T-cell (primary cell): ENCODE data around the gene DONSON. TPM values are rescaled to one million over a fixed set of nuclear protein-coding genes. Genes with fewer than 3 reads are reported as not detected.
"Not testable (repeated sequence)": the region's sequence is repeated elsewhere in the genome, so short reads cannot be mapped to it uniquely, and the experiment has no call there.

ENCODE experiments used
- ATAC-seq, 4 experiments: fragments of 200-7000 bp in 3 of 4; fragments of 150-1000 bp in 1 of 4; cut with Tn5 transposase; replicated peaks in 1 of 4; 1 replicate in 3 of 4; 2 replicates in 1 of 4; pipeline ENCODE4 v1.10.0; 2021; ENCODE audit warnings: moderate library complexity in 3 of 4, mild to moderate bottlenecking in 2 of 4, moderate number of reproducible peaks in 1 of 4
- CTCF ChIA-PET, 2 donors: fragments of 300-600 bp; sonication (Branson Sonifier 250); formaldehyde crosslinking; loops; one replicate each; lab custom pipeline; 2022; ENCODE audit warnings: antibody characterized with exemption in 2 of 2; lab: Charles Lee
- POLR2A ChIA-PET, 2 donors: fragments of 300-600 bp; sonication (Branson Sonifier 250); formaldehyde crosslinking; loops; one replicate each; lab custom pipeline; 2022; ENCODE audit warnings: antibody characterized with exemption in 2 of 2; lab: Charles Lee
- DNase-seq, 35 experiments: peaks; one replicate each; pipeline versions ENCODE4 v3.0.0 to v3.0.0-alpha.2; 2013 to 2023
- H3K27ac ChIP-seq: one replicate; pipeline ENCODE4 v1.5.1; 2013; ENCODE audit warnings: low read length
- H3K27me3 ChIP-seq, 2 experiments: replicated peaks in 1 of 2; 1 replicate in 1 of 2; 2 replicates in 1 of 2; pipeline versions ENCODE4 v1.6.1 to v1.7.0; 2013; ENCODE audit warnings: low read length in 1 of 2, mixed read lengths in 1 of 2; ENCODE audit not compliant: control insufficient read depth in 2 of 2, insufficient read depth in 2 of 2; ENCODE audit errors: extremely low read depth in 1 of 2
- H3K36me3 ChIP-seq, 2 donors: 1 replicate in 1 of 2; 2 replicates in 1 of 2; pipeline versions ENCODE4 v1.6.1 to v1.7.0; 2013; ENCODE audit warnings: low read length in 1 of 2; ENCODE audit not compliant: control insufficient read depth in 2 of 2, insufficient read depth in 1 of 2; ENCODE audit errors: extremely low read depth in 1 of 2
- H3K4me1 ChIP-seq, 2 experiments: 1 replicate in 1 of 2; 2 replicates in 1 of 2; pipeline versions ENCODE4 v1.6.1 to v1.7.0; 2013; ENCODE audit warnings: low read length in 2 of 2, mixed read lengths in 1 of 2; ENCODE audit not compliant: insufficient read depth in 2 of 2, control insufficient read depth in 1 of 2; ENCODE audit errors: extremely low read depth in 1 of 2
- H3K4me3 ChIP-seq, 2 donors: 1 replicate in 1 of 2; 2 replicates in 1 of 2; pipeline versions ENCODE4 v1.5.1 to v1.7.0; 2013; ENCODE audit warnings: mild to moderate bottlenecking in 2 of 2, low read length in 1 of 2, moderate library complexity in 1 of 2; ENCODE audit not compliant: control insufficient read depth in 1 of 2; ENCODE audit errors: extremely low read depth in 1 of 2
- H3K9me3 ChIP-seq: 2 replicates; pipeline ENCODE4 v1.7.0; 2013
- H3K27ac Mint-ChIP-seq, 2 donors: one replicate each; pipeline ENCODE4 v1.8.0; 2020 to 2021; ENCODE audit warnings: mild to moderate bottlenecking in 2 of 2, mixed read lengths in 2 of 2
- H3K27me3 Mint-ChIP-seq, 2 donors: one replicate each; pipeline ENCODE4 v1.8.0; 2021 to 2022; ENCODE audit warnings: mixed read lengths in 2 of 2
- H3K36me3 Mint-ChIP-seq: one replicate; pipeline ENCODE4 v1.8.0; 2021; ENCODE audit warnings: mixed read lengths
- H3K4me1 Mint-ChIP-seq, 3 donors: one replicate each; pipeline ENCODE4 v1.8.0; 2020 to 2022; ENCODE audit warnings: mixed read lengths in 3 of 3, mild to moderate bottlenecking in 1 of 3
- H3K4me3 Mint-ChIP-seq, 3 donors: one replicate each; pipeline ENCODE4 v1.8.0; 2020 to 2022; ENCODE audit warnings: mild to moderate bottlenecking in 3 of 3, mixed read lengths in 3 of 3, moderate library complexity in 3 of 3
- H3K9me3 Mint-ChIP-seq, 3 donors: one replicate each; pipeline ENCODE4 v1.8.0; 2020 to 2022; ENCODE audit warnings: mixed read lengths in 3 of 3
- WGBS: methylation state at CpG from one replicate; pipeline ENCODE4 v1.1.5; 2013; ENCODE audit warnings: missing lambda C conversion rate; ENCODE audit not compliant: insufficient coverage; 5-methylcytosine and 5-hydroxymethylcytosine counted together
- total RNA-seq, 35 experiments: library from RNA in 6 of 35; stranded (reverse) in 6 of 35; fragments of 120-200 nt in 1 of 35; gene quantifications; one replicate each; pipeline versions ENCODE4 v1.2.1 to v1.2.4 and lab custom pipeline; 2013 to 2026

DONSON gene
- total RNA-seq, 5 donors from 2014 or later (not counting 1 experiment from before 2014, with no cell fraction given) = 8.9 to 14.6 (median 11.0) TPM

DNA sequence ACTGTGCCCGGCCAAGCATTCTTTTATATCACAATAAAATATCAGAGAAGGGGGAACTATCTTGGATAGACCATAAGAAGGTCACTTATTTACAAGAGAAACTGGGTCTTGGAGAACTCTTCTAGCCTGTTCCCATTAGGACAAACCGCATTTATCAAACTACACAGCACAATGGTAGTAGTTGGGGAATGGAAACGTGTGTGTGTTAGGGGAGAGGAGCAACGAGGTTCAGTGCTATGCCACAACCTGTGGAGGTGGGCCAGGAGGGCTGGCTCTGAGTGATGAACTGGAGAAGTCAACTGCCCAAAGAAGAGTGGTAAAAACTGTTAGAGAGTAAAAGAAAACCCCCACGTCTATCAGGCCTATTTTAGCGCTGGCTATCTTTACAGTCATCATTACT lies 1.6 kb downstream of the DONSON start:
- H3K9me3 ChIP-seq = no peaks in the 10 kb centered on the region
- no CpG with 5 or more reads among the region's 6 CpGs for WGBS
- H3K4me3 Mint-ChIP-seq = peak overlapping the region; percentile 26 to 91 (median 52)
- H3K36me3 Mint-ChIP-seq = peaks cover 2% of the 10 kb centered on the region
- H3K27ac Mint-ChIP-seq = no peak overlapping the region
- no peak overlapping the region for H3K4me3 ChIP-seq
- no peak for DNase-seq
- no peaks in the 10 kb centered on the region for H3K27me3 ChIP-seq
- peaks cover 5 to 16% of the 10 kb centered on the region in 2 experiments for H3K4me1 ChIP-seq
- ChIA-PET POLR2A (no interaction called here), CTCF (no interaction called here)
- ATAC-seq = no peak
- H3K27ac ChIP-seq = no peak overlapping the region
- H3K36me3 ChIP-seq = peaks cover 0 to 4% of the 10 kb centered on the region in 2 donors
- no peaks in the 10 kb centered on the region for H3K9me3 Mint-ChIP-seq
- H3K4me1 Mint-ChIP-seq = peaks cover 16 to 19% (median 17%) of the 10 kb centered on the region in 3 donors
- no peaks in the 10 kb centered on the region for H3K27me3 Mint-ChIP-seq

DNA sequence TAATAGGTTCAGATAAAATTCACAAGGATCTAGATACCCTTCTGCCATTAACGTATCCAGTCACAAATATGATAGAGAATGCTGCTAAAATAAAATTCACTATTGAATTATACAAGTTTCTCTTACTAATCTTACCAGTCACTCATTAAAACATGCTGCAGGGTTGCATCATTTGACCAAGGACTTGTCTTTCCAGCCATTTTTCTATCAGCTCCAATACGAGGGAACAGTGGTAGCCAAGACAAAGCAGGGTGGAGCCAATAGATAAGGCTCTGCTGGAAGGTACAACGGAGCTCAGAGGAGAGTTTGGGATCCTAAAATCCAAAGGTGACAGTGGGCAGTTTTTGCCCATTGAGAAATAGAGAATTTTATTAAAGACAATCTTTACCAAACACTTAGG lies 4.0 kb downstream of the DONSON start:
- Mint-ChIP-seq H3K36me3 (peaks cover 4% of the 10 kb centered on the region), H3K27ac (no peak overlapping the region), H3K4me3 (no peak overlapping the region), H3K9me3 (no peaks in the 10 kb centered on the region), H3K27me3 (no peaks in the 10 kb centered on the region), H3K4me1 (peaks cover 16 to 18% (median 17%) of the 10 kb centered on the region in 3 donors)
- ATAC-seq (no peak), DNase-seq (no peak)
- Histone ChIP-seq H3K36me3 (peaks cover 0 to 5% of the 10 kb centered on the region in 2 donors), H3K27ac (no peak overlapping the region), H3K9me3 (no peaks in the 10 kb centered on the region), H3K4me3 (no peak overlapping the region), H3K4me1 (peaks cover 5 to 16% of the 10 kb centered on the region in 2 experiments), H3K27me3 (no peaks in the 10 kb centered on the region)
- ChIA-PET POLR2A (interaction anchor here in 1 of 2 donors (0.6 kb wide), 1 partner anchor 18 kb away, joined by 3 read pairs; no protein-coding TSS in a partner anchor), CTCF (interaction anchor here in 1 of 2 donors (0.7 kb wide), 2 partner anchors 109 to 755 kb away, joined by 3 read pairs; no protein-coding TSS in a partner anchor)
- no CpG with 5 or more reads among the region's 3 CpGs for WGBS

DNA sequence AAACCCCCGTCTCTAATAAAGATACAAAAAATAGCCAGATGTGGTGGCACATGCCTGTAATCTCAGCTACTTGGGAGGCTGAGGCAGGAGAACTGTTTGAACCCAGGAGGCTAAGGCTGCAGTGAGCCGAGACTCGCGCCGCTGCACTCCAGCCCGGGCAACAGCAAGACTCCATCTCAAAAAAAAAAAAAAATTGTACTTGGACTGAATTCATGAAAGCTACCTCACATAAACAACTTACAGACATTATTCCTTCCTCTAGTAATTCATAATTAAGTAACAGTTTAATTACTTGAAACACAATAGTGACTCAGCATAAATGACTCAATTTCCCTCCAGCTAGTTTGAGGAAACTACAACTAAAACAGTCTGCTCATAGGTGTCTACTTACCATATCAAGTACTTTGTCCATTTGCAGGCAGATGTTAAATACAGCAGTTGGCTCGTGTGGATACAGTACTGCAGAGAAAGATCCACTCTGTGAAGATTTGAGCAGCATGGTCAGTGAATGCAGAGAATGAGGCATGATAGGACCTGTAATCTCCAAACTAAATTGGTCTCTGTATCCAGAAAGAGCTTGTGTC lies 9.4 kb downstream of the DONSON start:
- Mint-ChIP-seq H3K4me1 (peaks cover 0 to 3% (median 2%) of the 10 kb centered on the region in 3 donors), H3K27ac (peak overlapping the region; percentile 13 to 27), H3K36me3 (peaks cover 20% of the 10 kb centered on the region), H3K27me3 (no peaks in the 10 kb centered on the region), H3K9me3 (no peaks in the 10 kb centered on the region), H3K4me3 (no peak overlapping the region)
- Histone ChIP-seq H3K9me3 (no peaks in the 10 kb centered on the region), H3K27ac (no peak overlapping the region), H3K4me1 (no peaks in the 10 kb centered on the region), H3K27me3 (no peaks in the 10 kb centered on the region), H3K4me3 (no peak overlapping the region), H3K36me3 (peaks cover 0 to 32% of the 10 kb centered on the region in 2 donors)
- CTCF ChIA-PET = interaction anchor here in 1 of 2 donors (0.6 kb wide), 1 partner anchor 13 kb away, joined by 3 read pairs; no protein-coding TSS in a partner anchor
- no peak for DNase-seq
- POLR2A ChIA-PET = interaction anchor here (0.5 to 0.7 kb wide), 3 partner anchors 22 to 216 kb away, joined by 4 to 9 read pairs (median 7); no protein-coding TSS in a partner anchor
- no peak for ATAC-seq
- WGBS = 71% methylated on average over 1 of the region's 7 CpGs

DNA sequence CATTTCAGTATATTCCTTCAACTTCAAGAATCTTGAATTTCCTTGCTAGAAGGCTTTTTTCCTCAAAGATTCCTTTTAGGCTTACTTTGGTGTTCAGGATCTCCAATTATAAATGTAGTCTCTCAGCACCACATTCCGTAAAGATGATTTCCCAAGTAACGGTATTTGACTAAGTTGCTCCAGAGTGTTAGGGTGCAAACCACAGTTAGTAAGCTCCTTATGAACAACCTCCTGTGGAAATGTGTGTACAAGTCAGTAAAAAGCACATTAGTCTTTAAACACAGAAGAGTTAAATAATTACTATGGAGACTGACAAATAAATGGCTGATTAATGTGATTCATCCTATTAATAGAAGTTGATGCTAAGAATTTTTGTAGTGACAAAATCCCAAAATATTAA lies 10.3 kb downstream of the DONSON start:
- Histone ChIP-seq H3K27ac (no peak overlapping the region), H3K4me3 (no peak overlapping the region), H3K36me3 (peaks cover 0 to 40% of the 10 kb centered on the region in 2 donors), H3K27me3 (no peaks in the 10 kb centered on the region), H3K4me1 (no peaks in the 10 kb centered on the region), H3K9me3 (no peaks in the 10 kb centered on the region)
- Mint-ChIP-seq H3K27me3 (no peaks in the 10 kb centered on the region), H3K9me3 (no peaks in the 10 kb centered on the region), H3K27ac (peak overlapping the region in 1 of 2 donors; percentile 16), H3K4me1 (peaks cover 0 to 6% (median 5%) of the 10 kb centered on the region in 3 donors), H3K4me3 (no peak overlapping the region), H3K36me3 (peaks cover 25% of the 10 kb centered on the region)
- DNase-seq = no peak
- ChIA-PET CTCF (no interaction called here), POLR2A (no interaction called here)
- no CpG with 5 or more reads among the region's 2 CpGs for WGBS
- ATAC-seq = no peak

DNA sequence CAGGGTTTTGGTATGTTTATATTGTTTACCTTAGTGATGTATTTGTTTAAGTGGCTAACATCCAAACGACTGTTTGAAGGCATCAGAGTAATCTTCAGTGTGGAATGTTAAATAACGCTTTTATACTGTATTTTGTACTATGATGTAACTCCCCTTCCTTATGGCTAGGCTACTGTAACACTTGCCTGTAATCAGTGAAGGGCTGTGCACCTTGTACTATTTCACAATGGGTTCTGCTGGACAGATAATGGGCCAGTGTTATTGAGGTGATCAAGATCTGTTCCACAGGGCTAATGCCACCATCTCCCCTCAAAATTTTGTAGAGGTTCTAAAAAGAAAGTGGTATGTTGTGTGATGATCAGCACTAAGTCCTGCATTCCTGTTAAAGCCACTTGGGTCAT lies 11.7 kb downstream of the DONSON start:
- H3K4me3 ChIP-seq, H3K27ac ChIP-seq, DNase-seq, H3K27ac Mint-ChIP-seq, H3K4me1 Mint-ChIP-seq, H3K9me3 ChIP-seq, H3K27me3 ChIP-seq, CTCF ChIA-PET, H3K27me3 Mint-ChIP-seq, H3K4me3 Mint-ChIP-seq, H3K9me3 Mint-ChIP-seq, POLR2A ChIA-PET, ATAC-seq, H3K4me1 ChIP-seq: not testable (repeated sequence)
- peaks cover 0 to 50% of the 10 kb centered on the region in 2 donors for H3K36me3 ChIP-seq
- peaks cover 30% of the 10 kb centered on the region for H3K36me3 Mint-ChIP-seq
- WGBS = no CpG with 5 or more reads among the region's 2 CpGs

DNA sequence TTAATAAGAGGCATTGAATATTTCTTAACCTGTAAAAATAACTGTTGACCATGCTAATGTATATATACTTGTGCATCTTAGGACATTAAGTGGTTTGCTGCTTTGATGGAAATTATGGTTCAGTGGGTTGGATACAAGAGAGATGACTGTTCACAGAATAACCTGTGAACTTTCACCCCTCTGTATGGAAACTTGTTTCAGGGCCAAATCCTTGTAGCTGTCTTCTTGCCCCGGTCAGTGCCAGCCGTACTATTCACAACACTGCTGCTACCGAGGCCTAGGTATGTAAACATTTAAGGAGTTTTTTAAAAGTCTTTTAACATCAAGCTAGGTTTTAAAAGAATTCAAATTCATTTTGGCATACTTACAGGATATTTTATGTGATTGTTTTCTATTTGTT lies 16.1 kb downstream of the DONSON start:
- no peak overlapping the region for H3K27ac ChIP-seq

More for the DNA sequence above, 16.1 kb downstream of the DONSON start:
- ATAC-seq (no peak), DNase-seq (no peak)
- H3K4me1 Mint-ChIP-seq = peaks cover 12 to 32% (median 26%) of the 10 kb centered on the region in 3 donors
- H3K27me3 Mint-ChIP-seq = no peaks in the 10 kb centered on the region
- no peaks in the 10 kb centered on the region for H3K9me3 ChIP-seq
- peaks cover 53% of the 10 kb centered on the region for H3K36me3 Mint-ChIP-seq
- H3K4me3 Mint-ChIP-seq = no peak overlapping the region
- no CpG with 5 or more reads among the region's 3 CpGs for WGBS
- no peak overlapping the region for H3K4me3 ChIP-seq
- peaks cover 0 to 10% of the 10 kb centered on the region in 2 experiments for H3K4me1 ChIP-seq
- ChIA-PET POLR2A (interaction anchor here (0.6 to 1.4 kb wide), 6 partner anchors 11 to 277 kb away, joined by 3 to 10 read pairs (median 6); partner anchors contain the start of genes DONSON (in 1 of the 2) and SON (in 1 of the 2)), CTCF (interaction anchor here (0.7 to 0.9 kb wide), 3 partner anchors 11 to 917 kb away, joined by 4 to 5 read pairs (median 4); no protein-coding TSS in a partner anchor)
- no peaks in the 10 kb centered on the region for H3K27me3 ChIP-seq
- no peaks in the 10 kb centered on the region for H3K9me3 Mint-ChIP-seq
- H3K27ac Mint-ChIP-seq = peak overlapping the region; percentile 28 to 44
- H3K36me3 ChIP-seq = peaks cover 6 to 82% of the 10 kb centered on the region in 2 donors
